Stimulated activated CD8-positive, alpha-beta memory T cell treated with anti-CD3 and anti-CD28 coated beads, Interleukin-2, amount 100 ng/mL, for 1 hour (primary cell): ENCODE data around the gene DPH2.
A peak's percentile ranks its signal among the peaks of the same experiment; 100 is the strongest.

ENCODE experiments used
- DNase-seq, 2 donors: peaks; one replicate each; pipeline ENCODE4 v3.0.0-alpha.2; 2020; ENCODE audit warnings: low read depth in 2 of 2

The DPH2 gene

GRCh38 chr1:43969416-43969745 is 429 bp upstream of the DPH2 start:
- no peak for DNase-seq

- DNase-seq: no peak
Measured at GRCh38 chr1:43970502-43970901, 692 bp downstream of the DPH2 start.

GRCh38 chr1:43970911-43971310 is 1.1 kb downstream of the DPH2 start:
- DNase-seq: no peak

GRCh38 chr1:43971336-43971980 is 1.6 kb downstream of the DPH2 start:
- no peak for DNase-seq

- no peak for DNase-seq
Measured at GRCh38 chr1:43973981-43974442, 4.2 kb downstream of the DPH2 start.

- DNase-seq: peak; percentile 89 to 91
Measured at GRCh38 chr1:43974443-43975248, 4.8 kb downstream of the DPH2 start, which contains the start of gene ATP6V0B. ATP6V0B (plus strand) TSS chr1:43974960; CDS start chr1:43975041, 81 bp downstream.

GRCh38 chr1:43975249-43975961 is 5.6 kb downstream of the DPH2 start:
- DNase-seq: no peak

- DNase-seq: no peak
Measured at GRCh38 chr1:43976045-43976444, 6.2 kb downstream of the DPH2 start.

- DNase-seq: no peak
Measured at GRCh38 chr1:43976890-43977289, 7.1 kb downstream of the DPH2 start.

GRCh38 chr1:43977376-43978263 is 7.8 kb downstream of the DPH2 start:
- no peak for DNase-seq

- DNase-seq: no peak
Measured at GRCh38 chr1:43978264-43978550, 8.4 kb downstream of the DPH2 start.

- peak in 1 of 2 donors; percentile 11 for DNase-seq
Measured at GRCh38 chr1:43978551-43979260, 8.9 kb downstream of the DPH2 start, which contains the start of gene B4GALT2. B4GALT2 (plus strand) TSS chr1:43979210; CDS start chr1:43981161, 1,951 bp downstream.

GRCh38 chr1:43979261-43979527 is 9.4 kb downstream of the DPH2 start:
- DNase-seq: no peak

- DNase-seq: no peak
Measured at GRCh38 chr1:43979528-43980254, 9.9 kb downstream of the DPH2 start.

GRCh38 chr1:43980255-43981134 is 10.7 kb downstream of the DPH2 start:
- DNase-seq: no peak

- DNase-seq: no peak
Measured at GRCh38 chr1:43981135-43981491, 11.3 kb downstream of the DPH2 start.

GRCh38 chr1:43981636-43982035 is 11.8 kb downstream of the DPH2 start:
- no peak for DNase-seq

GRCh38 chr1:43982241-43982640 is 12.4 kb downstream of the DPH2 start:
- DNase-seq: no peak

- no peak for DNase-seq
Measured at GRCh38 chr1:43982808-43983207, 13.0 kb downstream of the DPH2 start.
